ENCODE measurements around the gene SRSF1. TPM values are rescaled to one million over a fixed set of nuclear protein-coding genes. Genes with fewer than 3 reads are reported as not detected.

Gene SRSF1
- total RNA-seq, 1 donor, result 247 TPM

GRCh38 chr17:57955183-57955931 lies 51.7 kb downstream of the SRSF1 start, which contains the start of gene CUEDC1:
CUEDC1 (minus strand) TSS chr17:57955412; CDS start chr17:57885564, 69,848 bp downstream.
- Histone ChIP-seq H2AFZ (ENCODE audit: low read length) (peak within 1 kb of the TSS; percentile 72), H3K4me2 (ENCODE audit: insufficient read depth, low read length) (peak within 1 kb of the TSS; percentile 95), H3K4me3 (ENCODE audit: insufficient read depth, low read length) (peak within 1 kb of the TSS; percentile 80), H3K4me1 (ENCODE audit: insufficient read depth, low read length) (peaks cover 34% of the 10 kb centered on the region), H3K9me3 (ENCODE audit: low read depth, low read length) (no peaks in the 10 kb centered on the region), H3K79me2 (ENCODE audit: insufficient read depth, low read length) (peaks cover 38% of the 10 kb centered on the region), H4K20me1 (ENCODE audit: insufficient read depth, low read length) (no peaks in the 10 kb centered on the region), H3K36me3 (ENCODE audit: insufficient read depth, low read length) (no peaks in the 10 kb centered on the region), H3K27ac (ENCODE audit: low read depth, low read length) (peak within 1 kb of the TSS; percentile 48), H3K27me3 (ENCODE audit: insufficient read depth, low read length) (no peaks in the 10 kb centered on the region)
- TF ChIP-seq CTCF (IDR thresholded peaks at IDR 0.05; ENCODE audit: extremely low read depth, low read depth, low read length), result no peak
- peak; percentile 99 for DNase-seq (ENCODE audit: insufficient read length, low spot score, missing footprints)

- no peaks in the 10 kb centered on the region for H4K20me1 ChIP-seq (ENCODE audit: insufficient read depth, low read length)
- peak overlapping the region; percentile 80 for H3K4me3 ChIP-seq (ENCODE audit: insufficient read depth, low read length)
- no peaks in the 10 kb centered on the region for H3K9me3 ChIP-seq (ENCODE audit: low read depth, low read length)
- H3K4me1 ChIP-seq (ENCODE audit: insufficient read depth, low read length), result peaks cover 40% of the 10 kb centered on the region
- H3K27ac ChIP-seq (ENCODE audit: low read depth, low read length), result peak overlapping the region; percentile 11
- DNase-seq (ENCODE audit: insufficient read length, low spot score, missing footprints), result peak; percentile 91
- peaks cover 44% of the 10 kb centered on the region for H3K79me2 ChIP-seq (ENCODE audit: insufficient read depth, low read length)
- H2AFZ ChIP-seq (ENCODE audit: low read length), result no peak overlapping the region
- peak overlapping the region; percentile 47 for H3K4me2 ChIP-seq (ENCODE audit: insufficient read depth, low read length)
- H3K27me3 ChIP-seq (ENCODE audit: insufficient read depth, low read length), result no peaks in the 10 kb centered on the region
- TF ChIP-seq CTCF (IDR thresholded peaks at IDR 0.05; ENCODE audit: extremely low read depth, low read depth, low read length), result no peak
- H3K36me3 ChIP-seq (ENCODE audit: insufficient read depth, low read length), result no peaks in the 10 kb centered on the region
These were observed 52.5 kb downstream of the SRSF1 start for GRCh38 chr17:57954397-57955182.

GRCh38 chr17:57953705-57954396 lies 53.2 kb downstream of the SRSF1 start:
- Histone ChIP-seq H3K4me2 (ENCODE audit: insufficient read depth, low read length) (peak overlapping the region; percentile 47), H3K9me3 (ENCODE audit: low read depth, low read length) (no peaks in the 10 kb centered on the region), H3K4me1 (ENCODE audit: insufficient read depth, low read length) (peaks cover 47% of the 10 kb centered on the region), H3K36me3 (ENCODE audit: insufficient read depth, low read length) (no peaks in the 10 kb centered on the region), H3K4me3 (ENCODE audit: insufficient read depth, low read length) (peak overlapping the region; percentile 80), H3K27me3 (ENCODE audit: insufficient read depth, low read length) (no peaks in the 10 kb centered on the region), H3K27ac (ENCODE audit: low read depth, low read length) (peak overlapping the region; percentile 11), H2AFZ (ENCODE audit: low read length) (no peak overlapping the region), H3K79me2 (ENCODE audit: insufficient read depth, low read length) (peaks cover 44% of the 10 kb centered on the region), H4K20me1 (ENCODE audit: insufficient read depth, low read length) (no peaks in the 10 kb centered on the region)
- DNase-seq (ENCODE audit: insufficient read length, low spot score, missing footprints), result no peak
- no peak for TF ChIP-seq CTCF (IDR thresholded peaks at IDR 0.05; ENCODE audit: extremely low read depth, low read depth, low read length)

Small RNAs within 50 kb of the gene (small RNA-seq; reads per million reads assigned to genes)
- gene AC015813.4, result not detected

Other genes starting within 250 kb of the SRSF1 start
- gene MRPS23, start 157.2 kb downstream of the SRSF1 start, total RNA-seq, result 17.1 and 19.9 TPM in 2 replicates
- 21.0 and 22.4 TPM in 2 replicates for gene CUEDC1, start 51.8 kb downstream of the SRSF1 start, total RNA-seq
- gene VEZF1, start 19.0 kb downstream of the SRSF1 start, total RNA-seq, result 51.9 and 58.6 TPM in 2 replicates
- gene DYNLL2, start 76.2 kb upstream of the SRSF1 start, total RNA-seq, result 9.7 and 9.8 TPM in 2 replicates
- not detected in 2 replicates for gene OR4D1, start 141.1 kb upstream of the SRSF1 start, total RNA-seq
- not detected in 2 replicates for gene OR4D2, start 159.7 kb upstream of the SRSF1 start, total RNA-seq
- gene EPX, start 185.5 kb upstream of the SRSF1 start, total RNA-seq, result not detected in 2 replicates
- 9.7 and 11.2 TPM in 2 replicates for gene MKS1, start 212.0 kb upstream of the SRSF1 start, total RNA-seq
- gene LPO, start 231.3 kb upstream of the SRSF1 start, total RNA-seq, result under 0.01 TPM in 1 of 2 replicates, not detected in the other